HepG2 (cell line): ENCODE results near the gene FERMT2. TPM values are rescaled to one million over a fixed set of nuclear protein-coding genes. Genes with fewer than 3 reads are reported as not detected.

Source experiments
- CBX5 ChIP-seq: sonication (generic); formaldehyde crosslinking; IDR thresholded peaks from 2 replicates; pipeline ENCODE4 v1.4.0; 2020; ENCODE audit warnings: missing genetic modification reagents, borderline replicate concordance
- DNMT1 ChIP-seq: sonication (generic); formaldehyde crosslinking; IDR thresholded peaks from 2 replicates; pipeline ENCODE4 v1.5.1; 2020; ENCODE audit warnings: mild to moderate bottlenecking, missing genetic modification reagents
- JUNB ChIP-seq: sonication (generic); formaldehyde crosslinking; IDR thresholded peaks from 2 replicates; pipeline ENCODE4 v1.8.0; 2022; ENCODE audit warnings: missing genetic modification reagents, mild to moderate bottlenecking, borderline replicate concordance
- KDM5B ChIP-seq: sonication (generic); formaldehyde crosslinking; IDR thresholded peaks from 2 replicates; pipeline ENCODE4 v1.4.0; 2020; ENCODE audit warnings: missing genetic modification reagents, mild to moderate bottlenecking, borderline replicate concordance
- MIXL1 ChIP-seq: IDR thresholded peaks from 2 replicates; pipeline ENCODE4 v1.6.1; 2016
- MXD1 ChIP-seq: sonication (generic); formaldehyde crosslinking; IDR thresholded peaks from 2 replicates; pipeline ENCODE4 v1.4.0; 2020; ENCODE audit warnings: mild to moderate bottlenecking, missing genetic modification reagents
- NFRKB ChIP-seq: fragments of 450-650 bp; IDR thresholded peaks from 2 replicates; pipeline ENCODE4 v1.6.1; 2017
- PLSCR1 ChIP-seq: sonication (generic); formaldehyde crosslinking; IDR thresholded peaks from 2 replicates; pipeline ENCODE4 v1.5.0; 2020; ENCODE audit warnings: missing genetic modification reagents, mild to moderate bottlenecking, borderline replicate concordance
- RXRB ChIP-seq: IDR thresholded peaks from 2 replicates; pipeline ENCODE4 v1.6.1; 2016; ENCODE audit warnings: borderline replicate concordance, missing genetic modification reagents, missing compliant biosample characterization
- SRSF9 ChIP-seq: fragments of 200-400 bp; formaldehyde crosslinking; IDR thresholded peaks from 2 replicates; pipeline ENCODE4 v1.6.1; 2018; ENCODE audit warnings: borderline replicate concordance, mild to moderate bottlenecking, low read depth, low read length; ENCODE audit not compliant: insufficient read depth, poor library complexity, severe bottlenecking
- TBX2 ChIP-seq: sonication (generic); formaldehyde crosslinking; IDR thresholded peaks from 2 replicates; pipeline ENCODE4 v1.5.0; 2020; ENCODE audit warnings: missing genetic modification reagents, mild to moderate bottlenecking, borderline replicate concordance
- TERF1 ChIP-seq: sonication (generic); formaldehyde crosslinking; IDR thresholded peaks from 2 replicates; pipeline ENCODE4 v1.8.0; 2022; ENCODE audit warnings: mild to moderate bottlenecking, missing genetic modification reagents, moderate library complexity
- TFDP1 ChIP-seq: IDR thresholded peaks from 2 replicates; pipeline ENCODE4 v1.6.1; 2016; ENCODE audit warnings: missing compliant biosample characterization, missing genetic modification reagents, borderline replicate concordance
- ZBTB1 ChIP-seq: sonication (generic); formaldehyde crosslinking; IDR thresholded peaks from 2 replicates; pipeline ENCODE4 v1.4.0; 2020; ENCODE audit warnings: missing genetic modification reagents, borderline replicate concordance
- ZFYVE20 ChIP-seq: sonication (generic); formaldehyde crosslinking; IDR thresholded peaks from 2 replicates; pipeline ENCODE4 v1.8.0; 2023; ENCODE audit warnings: low read depth, mild to moderate bottlenecking, moderate library complexity, missing genetic modification reagents, borderline replicate concordance
- ZGPAT ChIP-seq: IDR thresholded peaks from 2 replicates; pipeline ENCODE4 v1.6.1; 2016; ENCODE audit warnings: mild to moderate bottlenecking
- ZNF329 ChIP-seq: sonication (generic); formaldehyde crosslinking; IDR thresholded peaks from 2 replicates; pipeline ENCODE4 v1.9.0; 2021; ENCODE audit warnings: low read depth, mild to moderate bottlenecking, missing genetic modification reagents
- ZNF562 ChIP-seq: sonication (generic); formaldehyde crosslinking; IDR thresholded peaks from 2 replicates; pipeline ENCODE4 v1.8.0; 2022; ENCODE audit warnings: missing genetic modification reagents, borderline replicate concordance
- ZNF616 ChIP-seq: sonication (generic); formaldehyde crosslinking; IDR thresholded peaks from 2 replicates; pipeline ENCODE4 v1.5.0; 2020; ENCODE audit warnings: low read depth, mild to moderate bottlenecking, missing genetic modification reagents
- polyA plus RNA-seq, 8 experiments: library from polyadenylated mRNA; depleted of rRNA in 3 of 8; stranded (reverse) in 7 of 8; unstranded in 1 of 8; fragments of >200 nt; fragmentation: Illumina TruSeq in 4 of 8; extraction: Trizol in 4 of 8; gene quantifications; 2 replicates each; pipeline versions ENCODE4 v1.2.1 to v1.2.3, GENCODE V29; 2011 to 2016; ENCODE audit warnings: low read depth in 4 of 8, missing spikeins in 1 of 8, mixed read lengths in 1 of 8; ENCODE audit not compliant: insufficient read depth in 1 of 8
- total RNA-seq, 5 experiments: library from RNA; depleted of rRNA; stranded (reverse); fragments of >200 nt; fragmentation: Illumina TruSeq; extraction: Trizol; gene quantifications; 2 replicates each; pipeline ENCODE4 v1.2.3, GENCODE V29; 2016; ENCODE audit warnings: low read depth in 1 of 5

Gene FERMT2
- total and polyA plus RNA-seq, 2 of the 13 experiments (the other 11 are each of a cell fraction or from before 2014, with no cell fraction given): 36.2 to 60.4 TPM

- TF ChIP-seq TERF1 (CRISPR knock-in tag): no peak
- no peak for TF ChIP-seq NFRKB
- TF ChIP-seq ZNF616: no peak
- TF ChIP-seq ZFYVE20: no peak
- TF ChIP-seq DNMT1 (CRISPR knock-in tag): no peak
- TF ChIP-seq ZBTB1: no peak
- no peak for TF ChIP-seq KDM5B
- TF ChIP-seq MXD1 (CRISPR knock-in tag): no peak
- TF ChIP-seq SRSF9: no peak
- TF ChIP-seq MIXL1 (CRISPR knock-in tag): peak; percentile 95
- no peak for TF ChIP-seq PLSCR1 (CRISPR knock-in tag)
- no peak for TF ChIP-seq ZNF329 (CRISPR knock-in tag)
- no peak for TF ChIP-seq JUNB
- no peak for TF ChIP-seq ZNF562 (CRISPR knock-in tag)
- TF ChIP-seq TFDP1 (CRISPR knock-in tag): no peak; the same call in 1 of the 2 replicates
- no peak for TF ChIP-seq CBX5 (CRISPR knock-in tag)
- no peak for TF ChIP-seq ZGPAT (CRISPR knock-in tag)
- peak; percentile 44; the same call in 1 of the 2 replicates for TF ChIP-seq TBX2
- TF ChIP-seq RXRB (CRISPR knock-in tag): peak; percentile 51; the same call in 1 of the 2 replicates
Observed at GRCh38 chr14:52844262-52845060, 106.4 kb downstream of the FERMT2 start (continued).
